Measurements from ENCODE around the gene PAX2. TPM values are rescaled to one million over a fixed set of nuclear protein-coding genes. Genes with fewer than 3 reads are reported as not detected.

Gene PAX2
- polyA plus RNA-seq, 2 of the 4 experiments (the other 2 are of a cell fraction) = 0.06 to 0.21 TPM

GRCh38 chr10:100769481-100769880, 24.1 kb downstream of the PAX2 start:
- no peak for ATAC-seq
- POLR2A ChIA-PET = interaction anchor here (0.6 kb wide), 1 partner anchor 76 kb away, joined by 3 read pairs; no protein-coding TSS in a partner anchor
- WGBS (ENCODE audit: missing lambda C conversion rate) = 75% methylated on average over 2 of the region's 2 CpGs
- Histone ChIP-seq H3K4me2 (no peak overlapping the region), H3K4me1 (no peaks in the 10 kb centered on the region), H3K4me3 (no peak overlapping the region), H3K9me3 (no peaks in the 10 kb centered on the region), H3K27ac (no peak overlapping the region)
- TF ChIP-seq REST (IDR thresholded peaks at IDR 0.05) (no peak), MAZ (IDR thresholded peaks at IDR 0.05; ENCODE audit: borderline replicate concordance, low read depth, low read length) (no peak), EHF (CRISPR knock-in tag; IDR thresholded peaks at IDR 0.05) (no peak), KDM1A (IDR thresholded peaks at IDR 0.05; ENCODE audit: low read depth) (no peak), ZFP36 (IDR thresholded peaks at IDR 0.05; ENCODE audit: borderline replicate concordance, partially characterized antibody) (no peak), JUN (IDR thresholded peaks at IDR 0.05) (no peak), BCL3 (IDR thresholded peaks at IDR 0.05) (no peak), RCOR1 (IDR thresholded peaks at IDR 0.05; ENCODE audit: low read depth, low read length) (no peak), RAD21 (conservative IDR thresholded peaks at IDR 0.05 in 1 of 2, IDR thresholded peaks at IDR 0.05 in 1 of 2) (no peak), ZSCAN20 (CRISPR knock-in tag; IDR thresholded peaks at IDR 0.05) (no peak), CBX2 (IDR thresholded peaks at IDR 0.05; ENCODE audit: borderline replicate concordance, low read depth) (no peak), CTCF (IDR thresholded peaks at IDR 0.05) (no peak), FOSB (CRISPR knock-in tag; IDR thresholded peaks at IDR 0.05) (no peak), USF2 (IDR thresholded peaks at IDR 0.05) (no peak), ZNF302 (CRISPR knock-in tag; IDR thresholded peaks at IDR 0.05) (no peak), ESRRA (IDR thresholded peaks at IDR 0.05; ENCODE audit: borderline replicate concordance, low read length) (no peak), ZC3H11A (IDR thresholded peaks at IDR 0.05) (no peak)
- TF ChIP-seq, protein P1, sequence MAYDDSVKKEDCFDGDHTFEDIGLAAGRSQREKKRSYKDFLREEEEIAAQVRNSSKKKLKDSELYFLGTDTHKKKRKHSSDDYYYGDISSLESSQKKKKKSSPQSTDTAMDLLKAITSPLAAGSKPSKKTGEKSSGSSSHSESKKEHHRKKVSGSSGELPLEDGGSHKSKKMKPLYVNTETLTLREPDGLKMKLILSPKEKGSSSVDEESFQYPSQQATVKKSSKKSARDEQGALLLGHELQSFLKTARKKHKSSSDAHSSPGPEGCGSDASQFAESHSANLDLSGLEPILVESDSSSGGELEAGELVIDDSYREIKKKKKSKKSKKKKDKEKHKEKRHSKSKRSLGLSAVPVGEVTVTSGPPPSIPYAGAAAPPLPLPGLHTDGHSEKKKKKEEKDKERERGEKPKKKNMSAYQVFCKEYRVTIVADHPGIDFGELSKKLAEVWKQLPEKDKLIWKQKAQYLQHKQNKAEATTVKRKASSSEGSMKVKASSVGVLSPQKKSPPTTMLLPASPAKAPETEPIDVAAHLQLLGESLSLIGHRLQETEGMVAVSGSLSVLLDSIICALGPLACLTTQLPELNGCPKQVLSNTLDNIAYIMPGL (CRISPR knock-in tag; IDR thresholded peaks at IDR 0.05; ENCODE audit: borderline replicate concordance) = no peak
- TF ChIP-seq, protein P2, sequence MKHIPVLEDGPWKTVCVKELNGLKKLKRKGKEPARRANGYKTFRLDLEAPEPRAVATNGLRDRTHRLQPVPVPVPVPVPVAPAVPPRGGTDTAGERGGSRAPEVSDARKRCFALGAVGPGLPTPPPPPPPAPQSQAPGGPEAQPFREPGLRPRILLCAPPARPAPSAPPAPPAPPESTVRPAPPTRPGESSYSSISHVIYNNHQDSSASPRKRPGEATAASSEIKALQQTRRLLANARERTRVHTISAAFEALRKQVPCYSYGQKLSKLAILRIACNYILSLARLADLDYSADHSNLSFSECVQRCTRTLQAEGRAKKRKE (CRISPR knock-in tag; IDR thresholded peaks at IDR 0.05; ENCODE audit: low read depth) = no peak
- TF ChIP-seq, protein P3, sequence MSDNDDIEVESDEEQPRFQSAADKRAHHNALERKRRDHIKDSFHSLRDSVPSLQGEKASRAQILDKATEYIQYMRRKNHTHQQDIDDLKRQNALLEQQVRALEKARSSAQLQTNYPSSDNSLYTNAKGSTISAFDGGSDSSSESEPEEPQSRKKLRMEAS (IDR thresholded peaks at IDR 0.05) = no peak
- CTCF ChIA-PET = interaction anchor here (1.3 to 2.3 kb wide), 4 partner anchors 26 to 109 kb away, joined by 3 to 11 read pairs (median 6); no protein-coding TSS in a partner anchor
- FAIRE-seq = no peak
- no peak for DNase-seq (ENCODE audit: low read depth in 1 of 2, low spot score in 1 of 2)

Data from A549 (cell line).